ENCODE data around the gene CFAP57. TPM values are rescaled to one million over a fixed set of nuclear protein-coding genes. Genes with fewer than 3 reads are reported as not detected.

Gene CFAP57
- total RNA-seq, 1 donor from 2014 or later: not detected

- Mint-ChIP-seq H3K27me3 (peaks cover 2% of the 10 kb centered on the region), H3K9me3 (peaks cover 8% of the 10 kb centered on the region), H3K27ac (no peak overlapping the region), H3K36me3 (ENCODE audit: low read depth) (no peaks in the 10 kb centered on the region), H3K4me3 (no peak overlapping the region), H3K4me1 (no peaks in the 10 kb centered on the region)
- no peak for DNase-seq
- intact Hi-C loops (cut with micrococcal nuclease): no loop called here
- POLR2A ChIA-PET: no interaction called here
- no peak for TF ChIP-seq CTCF (IDR thresholded peaks at IDR 0.05)
- no peak for ATAC-seq (ENCODE audit: low read depth)
- CTCF ChIA-PET: no interaction called here
Measured at GRCh38 chr1:43255438-43256210, 83.5 kb downstream of the CFAP57 start.

GRCh38 chr1:43256675-43257570, 84.8 kb downstream of the CFAP57 start:
- Mint-ChIP-seq H3K27ac (no peak overlapping the region), H3K36me3 (ENCODE audit: low read depth) (no peaks in the 10 kb centered on the region), H3K4me3 (no peak overlapping the region), H3K4me1 (no peaks in the 10 kb centered on the region), H3K9me3 (peaks cover 8% of the 10 kb centered on the region), H3K27me3 (peaks cover 2% of the 10 kb centered on the region)
- POLR2A ChIA-PET: no interaction called here
- CTCF ChIA-PET: no interaction called here
- DNase-seq (no peak), ATAC-seq (ENCODE audit: low read depth) (no peak)
- intact Hi-C loops (cut with micrococcal nuclease): no loop called here
- TF ChIP-seq CTCF (IDR thresholded peaks at IDR 0.05): no peak

DNA sequence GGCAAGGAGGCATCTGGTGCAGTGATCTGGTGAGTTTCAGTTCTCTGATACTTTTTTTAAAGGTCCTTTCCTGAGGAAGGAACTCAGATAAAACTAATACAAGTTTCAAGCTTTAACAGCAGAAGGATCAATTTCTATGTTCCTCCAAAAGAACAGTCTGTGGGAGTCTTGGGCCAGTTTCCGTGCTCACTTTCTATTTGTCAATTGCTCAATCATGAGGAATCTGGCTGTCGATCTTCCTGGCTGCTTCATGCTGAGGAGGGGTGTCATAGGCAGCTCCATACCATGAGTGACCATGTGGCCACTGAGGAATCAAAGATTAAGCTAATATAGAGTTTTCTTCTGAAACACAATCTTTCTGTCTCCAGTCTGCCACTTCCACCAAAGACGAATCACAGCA, 86.2 kb downstream of the CFAP57 start:
- H3K4me3 Mint-ChIP-seq: no peak overlapping the region
- H3K27ac Mint-ChIP-seq: no peak overlapping the region
- ChIA-PET CTCF (no interaction called here), POLR2A (no interaction called here)
- H3K36me3 Mint-ChIP-seq (ENCODE audit: low read depth): no peaks in the 10 kb centered on the region
- peaks cover 2% of the 10 kb centered on the region for H3K27me3 Mint-ChIP-seq
- intact Hi-C loops (cut with micrococcal nuclease): no loop called here
- DNase-seq (no peak), ATAC-seq (ENCODE audit: low read depth) (no peak)
- no peak for TF ChIP-seq CTCF (IDR thresholded peaks at IDR 0.05)
- H3K9me3 Mint-ChIP-seq: peaks cover 8% of the 10 kb centered on the region
- H3K4me1 Mint-ChIP-seq: no peaks in the 10 kb centered on the region

DNA sequence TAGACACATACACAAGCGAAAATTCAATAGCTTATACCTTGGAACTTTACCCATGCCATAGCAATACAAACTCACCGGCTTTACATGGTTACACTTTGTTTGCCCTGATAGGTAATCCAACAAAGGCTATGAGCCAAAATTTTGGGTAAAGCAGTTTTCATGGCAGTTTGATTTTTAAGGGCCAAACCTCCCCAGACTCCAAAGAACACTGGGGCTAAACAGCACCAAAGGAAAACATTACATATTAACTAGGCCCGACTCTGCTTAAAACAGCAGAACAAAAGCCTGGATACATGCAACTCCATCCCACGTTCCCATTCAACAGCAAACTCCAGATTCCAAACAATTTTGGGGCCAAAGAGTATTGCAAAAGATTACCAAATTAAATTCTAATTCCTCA, 93.3 kb downstream of the CFAP57 start:
- Mint-ChIP-seq H3K9me3 (peaks cover 3% of the 10 kb centered on the region), H3K4me3 (no peak overlapping the region), H3K27ac (no peak overlapping the region), H3K27me3 (peaks cover 3% of the 10 kb centered on the region), H3K4me1 (peaks cover 5% of the 10 kb centered on the region), H3K36me3 (ENCODE audit: low read depth) (no peaks in the 10 kb centered on the region)
- ChIA-PET CTCF (no interaction called here), POLR2A (no interaction called here)
- no peak for TF ChIP-seq CTCF (IDR thresholded peaks at IDR 0.05)
- DNase-seq (no peak), ATAC-seq (ENCODE audit: low read depth) (no peak)
- intact Hi-C loops (cut with micrococcal nuclease): no loop called here

GRCh38 chr1:43266881-43267280, 94.8 kb downstream of the CFAP57 start:
- TF ChIP-seq CTCF (IDR thresholded peaks at IDR 0.05): no peak
- ChIA-PET CTCF (no interaction called here), POLR2A (no interaction called here)
- Mint-ChIP-seq H3K36me3 (ENCODE audit: low read depth) (no peaks in the 10 kb centered on the region), H3K27ac (no peak overlapping the region), H3K9me3 (peaks cover 3% of the 10 kb centered on the region), H3K4me1 (peaks cover 13% of the 10 kb centered on the region), H3K27me3 (peaks cover 9% of the 10 kb centered on the region), H3K4me3 (no peak overlapping the region)
- DNase-seq (no peak), ATAC-seq (ENCODE audit: low read depth) (no peak)
- intact Hi-C loops (cut with micrococcal nuclease): no loop called here

Measured in activated B cell treated with CpG ODN at 0.5 μM for 24 hours (primary cell).